ENCODE results near the gene METRNL. TPM values are rescaled to one million over a fixed set of nuclear protein-coding genes. Genes with fewer than 3 reads are reported as not detected.

METRNL gene
- total RNA-seq, 2 donors from 2014 or later = 9.1 to 32.4 TPM

GRCh38 chr17:83091257-83092141, 12.1 kb downstream of the METRNL start:
- no peak overlapping the region for H3K27ac Mint-ChIP-seq
- DNase-seq (ENCODE audit: low spot score in 2 of 2) = no peak

GRCh38 chr17:83092186-83092585, 12.8 kb downstream of the METRNL start:
- Mint-ChIP-seq H3K27ac (no peak overlapping the region), H3K9me3 (no peaks in the 10 kb centered on the region), H3K36me3 (no peaks in the 10 kb centered on the region)
- DNase-seq (ENCODE audit: low spot score in 2 of 2) = no peak
- ATAC-seq = no peak

More at GRCh38 chr17:83091257-83092141, 12.1 kb downstream of the METRNL start:
- no peaks in the 10 kb centered on the region for H3K36me3 Mint-ChIP-seq
- ATAC-seq = no peak
- H3K9me3 Mint-ChIP-seq = no peaks in the 10 kb centered on the region

GRCh38 chr17:83092931-83093330, 13.5 kb downstream of the METRNL start:
- Mint-ChIP-seq H3K9me3 (no peaks in the 10 kb centered on the region), H3K27ac (no peak overlapping the region), H3K36me3 (no peaks in the 10 kb centered on the region)
- ATAC-seq = no peak
- no peak for DNase-seq (ENCODE audit: low spot score in 2 of 2)

GRCh38 chr17:83093506-83093905, 14.1 kb downstream of the METRNL start:
- H3K27ac Mint-ChIP-seq = no peak overlapping the region
- ATAC-seq (no peak), DNase-seq (ENCODE audit: low spot score in 2 of 2) (no peak)
- no peaks in the 10 kb centered on the region for H3K9me3 Mint-ChIP-seq
- no peaks in the 10 kb centered on the region for H3K36me3 Mint-ChIP-seq

DNA sequence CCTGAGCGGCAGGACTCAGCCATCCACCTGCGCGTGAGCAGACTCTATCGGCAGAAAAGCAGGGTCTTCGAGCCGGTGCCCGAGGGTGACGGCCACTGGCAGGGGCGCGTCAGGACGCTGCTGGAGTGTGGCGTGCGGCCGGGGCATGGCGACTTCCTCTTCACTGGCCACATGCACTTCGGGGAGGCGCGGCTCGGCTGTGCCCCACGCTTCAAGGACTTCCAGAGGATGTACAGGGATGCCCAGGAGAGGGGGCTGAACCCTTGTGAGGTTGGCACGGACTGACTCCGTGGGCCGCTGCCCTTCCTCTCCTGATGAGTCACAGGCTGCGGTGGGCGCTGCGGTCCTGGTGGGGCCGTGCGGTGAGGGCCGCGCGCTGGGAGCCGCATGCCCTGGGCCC, 14.9 kb downstream of the METRNL start:
- H3K36me3 Mint-ChIP-seq = no peaks in the 10 kb centered on the region
- H3K27ac Mint-ChIP-seq = no peak overlapping the region
- DNase-seq (ENCODE audit: low spot score in 2 of 2) = no peak
- H3K9me3 Mint-ChIP-seq = no peaks in the 10 kb centered on the region
- no peak for ATAC-seq

DNA sequence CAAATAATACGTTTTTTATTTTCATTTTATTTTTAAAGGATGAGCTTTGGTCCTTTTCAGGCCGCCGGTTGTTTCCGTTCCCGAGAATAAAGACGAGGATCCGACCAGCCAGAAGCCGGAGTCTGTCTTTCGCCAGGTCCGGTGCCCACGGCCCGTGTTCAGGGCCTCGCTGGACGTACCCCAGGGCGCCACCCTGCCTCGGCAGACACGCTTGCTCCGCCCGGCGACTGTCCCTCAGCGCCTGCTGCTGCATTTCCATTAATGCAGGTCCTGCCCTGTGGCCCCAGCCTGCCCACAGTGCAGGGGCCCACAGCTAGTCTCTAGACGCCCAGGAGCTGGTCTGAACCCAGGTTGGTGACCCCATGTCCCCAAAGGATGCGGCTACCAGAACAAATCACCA, 15.6 kb downstream of the METRNL start:
- ATAC-seq (no peak), DNase-seq (ENCODE audit: low spot score in 2 of 2) (no peak)
- Mint-ChIP-seq H3K27ac (no peak overlapping the region), H3K36me3 (no peaks in the 10 kb centered on the region), H3K9me3 (no peaks in the 10 kb centered on the region)

GRCh38 chr17:83096401-83097224, 17.2 kb downstream of the METRNL start:
- Mint-ChIP-seq H3K36me3 (no peaks in the 10 kb centered on the region), H3K9me3 (no peaks in the 10 kb centered on the region), H3K27ac (no peak overlapping the region)
- ATAC-seq (peak in 1 of 2 donors; percentile 12), DNase-seq (ENCODE audit: low spot score in 2 of 2) (no peak)

GRCh38 chr17:83097831-83098230, 18.4 kb downstream of the METRNL start:
- ATAC-seq = no peak
- Mint-ChIP-seq H3K27ac (no peak overlapping the region), H3K36me3 (no peaks in the 10 kb centered on the region), H3K9me3 (no peaks in the 10 kb centered on the region)
- DNase-seq (ENCODE audit: low spot score in 2 of 2) = no peak

- Mint-ChIP-seq H3K9me3 (no peaks in the 10 kb centered on the region), H3K36me3 (no peaks in the 10 kb centered on the region), H3K27ac (no peak overlapping the region)
- ATAC-seq (no peak), DNase-seq (ENCODE audit: low spot score in 2 of 2) (no peak)
Measured at GRCh38 chr17:83098241-83099085, 19.1 kb downstream of the METRNL start.

DNA sequence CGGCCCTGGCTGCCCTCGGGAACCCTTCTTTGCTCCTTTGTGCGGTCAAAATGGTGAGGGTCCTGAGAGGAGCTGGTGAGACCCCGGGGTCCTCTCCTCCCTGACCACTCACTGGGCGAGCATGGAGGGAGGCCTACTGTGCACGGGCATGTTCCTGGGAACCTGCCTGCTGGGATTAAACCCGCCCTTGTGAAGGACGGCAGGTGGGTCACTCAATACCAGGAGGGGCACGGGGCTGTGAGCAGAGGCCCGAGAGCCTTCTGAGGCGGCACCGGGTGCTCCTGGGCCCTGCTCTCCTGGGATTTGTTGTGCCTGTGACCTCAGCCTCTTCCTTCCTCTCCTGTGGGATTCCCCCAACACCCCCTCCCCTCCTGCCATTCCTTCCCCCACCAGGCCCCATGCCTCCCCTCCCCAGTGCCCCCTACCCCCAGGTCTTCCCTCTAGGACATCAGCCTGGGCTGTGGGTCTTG, 19.7 kb downstream of the METRNL start:
- H3K36me3 Mint-ChIP-seq = no peaks in the 10 kb centered on the region
- ATAC-seq = peak in 1 of 2 donors; percentile 9
- no peak for DNase-seq (ENCODE audit: low spot score in 2 of 2)

GRCh38 chr17:83099570-83100181, 20.3 kb downstream of the METRNL start:
- DNase-seq (ENCODE audit: low spot score in 2 of 2) (no peak), ATAC-seq (peak in 1 of 2 donors; percentile 9)
- Mint-ChIP-seq H3K36me3 (no peaks in the 10 kb centered on the region), H3K27ac (no peak overlapping the region), H3K9me3 (no peaks in the 10 kb centered on the region)

More for the DNA sequence above, 19.7 kb downstream of the METRNL start:
- Mint-ChIP-seq H3K9me3 (no peaks in the 10 kb centered on the region), H3K27ac (no peak overlapping the region)

DNA sequence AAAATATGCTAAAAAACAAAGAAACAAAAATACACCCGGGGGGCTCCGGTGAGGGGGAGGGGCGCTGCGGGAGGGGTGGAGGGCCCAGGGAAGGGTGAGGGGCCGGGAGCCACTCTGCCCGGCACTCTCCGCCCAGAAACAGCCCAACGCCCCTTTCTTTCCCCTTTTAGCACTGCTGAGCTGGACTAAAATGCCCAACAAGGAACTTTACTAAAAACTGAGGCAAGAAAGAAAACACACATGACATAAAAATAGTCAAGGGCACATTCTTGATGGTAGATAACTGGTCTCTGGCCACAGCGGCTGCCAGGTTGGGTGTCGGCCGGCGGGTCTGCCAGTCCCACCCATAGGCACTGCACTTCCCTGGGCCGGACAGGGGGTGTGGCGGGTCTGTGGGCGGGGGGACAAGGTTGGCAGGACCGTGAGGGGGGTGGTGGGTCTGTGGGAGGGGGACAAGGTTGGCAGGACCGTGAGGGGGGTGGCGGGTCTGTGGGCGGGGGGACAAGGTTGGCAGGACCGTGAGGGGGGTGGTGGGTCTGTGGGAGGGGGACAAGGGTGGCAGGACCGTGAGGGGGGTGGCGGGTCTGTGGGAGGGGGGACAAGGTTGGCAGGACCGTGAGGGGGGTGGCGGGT, 20.9 kb downstream of the METRNL start:
- Mint-ChIP-seq H3K36me3 (no peaks in the 10 kb centered on the region), H3K27ac (no peak overlapping the region), H3K9me3 (no peaks in the 10 kb centered on the region)
- DNase-seq (ENCODE audit: low spot score in 2 of 2) (no peak), ATAC-seq (no peak)

GRCh38 chr17:83100853-83101391, 21.5 kb downstream of the METRNL start:
- no peaks in the 10 kb centered on the region for H3K9me3 Mint-ChIP-seq
- no peaks in the 10 kb centered on the region for H3K36me3 Mint-ChIP-seq
- no peak overlapping the region for H3K27ac Mint-ChIP-seq
- peak; percentile 14 to 21 for ATAC-seq
- DNase-seq (ENCODE audit: low spot score in 2 of 2) = no peak

GRCh38 chr17:83101805-83102480, 22.5 kb downstream of the METRNL start:
- ATAC-seq = no peak
- H3K9me3 Mint-ChIP-seq = no peaks in the 10 kb centered on the region
- H3K36me3 Mint-ChIP-seq = no peaks in the 10 kb centered on the region
- DNase-seq (ENCODE audit: low spot score in 2 of 2) = no peak
- H3K27ac Mint-ChIP-seq = no peak overlapping the region

Measured in activated naive CD4-positive, alpha-beta T cell treated with anti-CD3 and anti-CD28 coated beads, Interleukin-2, amount 50 U/mL, for 72 hours (primary cell).